ENCODE measurements around the gene HOXA5. TPM values are rescaled to one million over a fixed set of nuclear protein-coding genes. Genes with fewer than 3 reads are reported as not detected.

The HOXA5 gene
- not detected in 2 replicates for polyA plus RNA-seq (2014; cell fraction: cytosol; rRNA removed)
- not detected in 2 replicates for polyA plus RNA-seq (2014; cell fraction: nucleus; rRNA removed)

DNA sequence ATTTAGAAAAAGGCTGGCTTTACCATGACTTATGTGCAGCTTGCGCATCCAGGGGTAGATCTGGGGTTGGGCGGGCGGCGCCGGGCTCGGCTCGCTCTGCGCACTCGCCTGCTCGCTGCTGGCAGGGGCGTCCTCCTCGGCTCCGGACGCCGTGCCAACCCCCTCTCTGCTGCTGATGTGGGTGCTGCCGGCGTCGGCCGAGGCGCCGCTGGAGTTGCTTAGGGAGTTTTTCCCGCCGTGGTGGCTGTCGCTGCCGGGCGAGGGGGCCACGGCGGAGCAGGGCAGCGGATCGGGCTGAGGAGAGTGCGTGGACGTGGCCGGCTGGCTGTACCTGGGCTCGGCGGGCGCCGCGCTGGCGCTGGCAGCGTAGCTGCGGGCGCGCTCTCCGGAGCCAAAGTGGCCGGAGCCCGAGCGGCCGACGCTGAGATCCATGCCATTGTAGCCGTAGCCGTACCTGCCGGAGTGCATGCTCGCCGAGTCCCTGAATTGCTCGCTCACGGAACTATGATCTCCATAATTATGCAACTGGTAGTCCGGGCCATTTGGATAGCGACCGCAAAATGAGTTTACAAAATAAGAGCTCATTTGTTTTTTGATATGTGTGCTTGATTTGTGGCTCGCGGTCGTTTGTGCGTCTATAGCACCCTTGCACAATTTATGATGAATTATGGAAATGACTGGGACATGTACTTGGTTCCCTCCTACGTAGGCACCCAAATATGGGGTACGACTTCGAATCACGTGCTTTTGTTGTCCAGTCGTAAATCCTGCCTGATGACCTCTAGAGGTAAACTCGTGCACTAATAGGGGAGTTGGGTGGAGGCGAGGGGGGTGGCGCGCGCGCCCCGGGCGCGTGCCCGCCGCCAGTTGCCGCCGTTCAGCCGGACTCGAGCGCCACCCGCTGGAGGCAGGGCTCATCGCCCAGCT is at the start of gene HOXA5:
HOXA5 (minus strand) TSS at position 659 of the 927 bp plus-strand sequence; CDS start at position 585, 74 bp downstream.
- no peak for DNase-seq (ENCODE audit: low spot score)

DNA sequence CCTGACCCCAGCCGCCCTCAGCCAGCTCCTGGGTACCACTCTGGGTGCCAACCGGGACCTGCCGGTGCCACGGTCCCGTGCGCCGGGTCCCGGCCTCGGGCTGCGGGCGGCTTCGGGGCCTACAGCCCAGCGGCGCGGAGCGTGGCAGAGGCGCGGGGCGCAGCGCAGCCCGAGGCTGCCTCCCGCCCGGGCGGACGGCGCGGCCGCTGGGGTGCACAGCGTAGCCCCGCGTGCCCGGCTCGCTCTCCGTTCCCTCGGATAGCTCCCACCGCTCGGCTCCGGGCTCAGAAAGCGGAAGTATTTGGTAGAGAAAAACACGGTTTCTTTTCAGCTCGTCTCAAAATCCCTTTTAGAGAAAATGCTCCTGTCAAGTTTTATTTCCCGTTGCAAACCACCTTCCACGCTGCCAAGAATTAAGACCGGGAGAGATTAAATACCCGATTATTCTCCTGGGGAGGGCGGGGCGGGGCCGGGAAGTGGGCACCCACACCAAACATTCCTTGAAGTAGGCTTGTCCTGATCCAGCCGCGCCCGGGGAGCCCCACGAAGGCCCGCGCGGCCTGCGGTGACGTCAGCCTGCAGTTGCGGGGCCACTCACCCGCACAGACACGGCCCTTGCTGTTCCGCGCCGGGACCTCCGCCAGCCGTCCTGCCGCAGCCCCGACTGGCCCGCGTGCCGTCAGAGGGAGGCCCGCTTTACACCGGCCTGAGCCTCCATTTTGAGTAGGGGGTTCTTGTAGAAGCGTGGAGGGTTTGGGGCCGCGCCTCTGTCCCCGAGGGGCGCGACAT is 49.3 kb upstream of the HOXA5 start:
- no peak for DNase-seq (ENCODE audit: low spot score)

DNA sequence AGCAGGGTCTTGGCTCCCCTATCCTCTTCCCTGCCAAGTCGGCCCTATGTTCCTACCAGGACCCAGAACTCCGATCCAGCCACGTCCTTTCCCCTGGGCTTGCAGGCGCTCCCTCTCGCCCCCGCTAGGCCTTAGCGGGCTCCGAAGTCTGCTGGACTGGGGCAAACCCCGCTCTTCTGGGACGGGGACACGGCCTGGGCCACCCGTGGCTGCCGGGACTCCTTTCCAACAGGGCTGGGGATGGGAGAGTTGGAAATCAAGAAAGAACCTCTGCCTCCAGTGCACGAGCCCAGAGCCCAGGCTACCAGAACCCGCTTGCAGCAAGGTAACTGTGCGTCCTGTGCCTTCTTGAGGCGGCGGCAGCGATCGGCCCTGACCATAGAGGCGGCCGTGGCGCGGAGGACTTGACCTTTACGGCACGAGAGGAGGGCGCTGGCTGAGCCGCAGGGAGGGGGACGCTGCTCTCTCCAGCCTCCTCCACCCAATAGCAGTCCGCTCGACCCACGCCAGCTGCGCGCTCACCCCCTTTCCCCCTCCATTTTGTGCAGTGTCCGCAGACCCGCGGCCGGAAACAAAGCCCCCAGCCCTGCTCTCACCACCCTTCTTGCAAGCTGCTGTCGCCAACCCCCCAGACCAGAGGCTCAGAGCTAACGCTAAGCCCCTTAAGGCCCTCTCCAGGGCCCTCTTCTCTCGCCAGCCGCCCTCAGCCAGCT is 48.5 kb upstream of the HOXA5 start:
- DNase-seq (ENCODE audit: low spot score) = no peak

GRCh38 chr7:27191161-27191731 is 47.8 kb upstream of the HOXA5 start:
- DNase-seq (ENCODE audit: low spot score) = no peak

DNA sequence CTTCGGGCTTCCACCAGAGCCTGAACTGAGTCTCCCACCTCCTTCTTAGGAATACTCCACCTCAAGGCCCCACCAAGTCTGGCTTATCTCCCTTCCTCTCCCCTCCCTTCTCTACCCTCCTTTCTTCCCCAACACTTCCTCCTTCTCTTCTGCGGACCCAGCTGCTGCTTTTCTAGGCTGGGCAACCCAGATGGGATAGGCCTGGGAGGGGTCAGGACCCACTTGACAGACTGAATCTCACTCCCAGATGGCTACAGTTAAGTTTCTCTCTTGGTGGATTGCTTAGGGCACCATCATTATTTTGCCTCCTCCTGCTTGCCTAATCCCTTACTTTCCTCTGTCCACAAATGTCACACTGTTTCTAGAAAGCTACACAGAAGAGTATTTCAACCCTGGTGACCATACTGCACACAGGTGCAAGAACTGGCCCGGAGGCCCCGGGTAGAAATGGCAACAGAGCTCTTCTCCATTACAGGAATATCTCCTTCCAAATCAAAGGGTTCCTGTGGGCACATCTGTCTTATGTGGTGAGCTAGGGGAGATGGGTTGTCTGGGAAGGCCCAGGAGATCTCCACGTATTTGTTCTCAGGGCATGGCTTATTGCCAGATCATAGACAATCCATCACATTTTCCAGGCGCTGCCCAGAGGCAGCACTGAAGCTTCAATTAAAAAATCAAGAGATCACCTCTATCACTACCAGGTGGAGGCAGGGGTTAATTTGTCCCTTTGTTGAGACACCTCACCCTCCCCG is 46.7 kb upstream of the HOXA5 start:
- DNase-seq (ENCODE audit: low spot score) = no peak

DNA sequence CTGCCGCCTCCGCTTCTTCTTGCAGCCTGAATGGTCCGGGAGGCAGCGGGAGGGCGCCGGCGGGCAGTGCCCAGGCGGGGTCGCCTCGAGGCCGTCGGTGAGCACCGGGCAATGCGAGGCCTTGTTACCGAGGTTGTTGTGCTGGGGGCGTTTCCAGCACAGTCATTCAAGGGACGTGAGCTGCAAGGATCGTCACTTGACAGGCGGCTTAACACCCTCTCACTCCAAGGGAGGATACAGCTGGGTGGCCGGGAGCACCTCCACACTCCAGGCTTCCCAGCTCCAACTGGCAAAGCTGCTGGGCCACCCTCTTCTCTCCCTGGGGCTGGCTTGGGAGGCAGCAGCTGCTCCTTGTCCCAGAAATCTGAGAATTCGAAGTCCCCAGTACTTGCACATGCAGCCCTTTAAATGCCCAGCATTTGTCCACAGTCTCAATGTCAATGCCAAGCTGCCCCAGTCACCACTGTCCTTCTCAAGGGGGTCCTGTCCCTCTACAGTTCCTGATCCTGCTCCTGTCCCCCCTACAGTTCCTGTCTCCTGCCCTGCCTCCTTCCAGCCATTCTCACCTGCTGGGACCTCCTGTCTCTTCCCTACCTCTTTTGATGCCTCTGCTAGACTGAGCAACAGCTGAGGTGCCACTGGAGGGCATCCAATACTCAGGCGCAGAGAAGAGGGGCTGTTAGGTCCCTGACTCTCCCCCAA is 46.0 kb upstream of the HOXA5 start:
- DNase-seq (ENCODE audit: low spot score) = no peak

- DNase-seq (ENCODE audit: low spot score) = no peak
Observed at GRCh38 chr7:27188386-27189294, 45.2 kb upstream of the HOXA5 start.

DNA sequence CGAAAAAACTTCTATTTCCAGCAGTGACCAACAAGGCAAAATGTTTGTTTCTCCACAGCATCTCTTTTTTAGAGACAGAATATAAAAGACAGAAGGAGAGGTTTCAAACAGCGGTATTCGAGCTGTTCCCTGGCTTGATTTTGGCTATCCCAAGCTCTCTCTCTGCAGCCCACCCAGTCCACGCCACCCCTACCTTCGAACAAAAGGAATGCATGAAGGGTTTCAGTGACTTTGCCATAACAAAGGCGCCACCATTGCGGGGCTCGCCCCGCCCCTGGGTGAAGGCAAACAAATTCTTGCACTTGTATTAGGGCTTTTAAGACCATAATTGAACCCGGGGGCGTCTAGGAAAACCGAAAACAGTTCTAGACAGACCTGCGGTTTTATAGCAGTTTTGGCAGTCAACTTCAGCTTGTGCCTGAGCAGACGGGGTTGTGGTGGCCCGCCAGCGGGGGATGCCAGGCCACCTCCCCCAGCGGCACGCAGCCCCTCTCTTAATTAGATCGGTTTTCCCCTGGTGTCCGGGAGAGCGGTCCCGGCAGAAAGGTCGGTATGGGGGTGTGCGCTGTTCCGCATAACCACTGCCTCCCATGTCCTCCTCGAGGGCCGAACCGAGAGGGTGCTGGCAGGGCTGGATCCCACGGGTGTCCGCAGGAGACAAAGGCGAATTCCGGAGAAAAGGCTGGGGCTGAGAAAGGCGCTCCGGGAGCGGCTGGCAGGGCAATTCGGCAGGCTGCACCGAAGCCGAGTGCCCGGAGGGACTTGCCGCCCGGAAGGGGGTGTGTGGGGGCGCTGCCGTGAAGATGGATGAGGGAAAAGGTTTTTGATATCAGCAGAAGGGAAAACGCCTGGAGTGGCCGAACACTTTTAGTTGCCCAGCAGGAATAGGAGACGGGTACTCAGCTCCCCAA is 44.2 kb upstream of the HOXA5 start:
- no peak for DNase-seq (ENCODE audit: low spot score)

DNA sequence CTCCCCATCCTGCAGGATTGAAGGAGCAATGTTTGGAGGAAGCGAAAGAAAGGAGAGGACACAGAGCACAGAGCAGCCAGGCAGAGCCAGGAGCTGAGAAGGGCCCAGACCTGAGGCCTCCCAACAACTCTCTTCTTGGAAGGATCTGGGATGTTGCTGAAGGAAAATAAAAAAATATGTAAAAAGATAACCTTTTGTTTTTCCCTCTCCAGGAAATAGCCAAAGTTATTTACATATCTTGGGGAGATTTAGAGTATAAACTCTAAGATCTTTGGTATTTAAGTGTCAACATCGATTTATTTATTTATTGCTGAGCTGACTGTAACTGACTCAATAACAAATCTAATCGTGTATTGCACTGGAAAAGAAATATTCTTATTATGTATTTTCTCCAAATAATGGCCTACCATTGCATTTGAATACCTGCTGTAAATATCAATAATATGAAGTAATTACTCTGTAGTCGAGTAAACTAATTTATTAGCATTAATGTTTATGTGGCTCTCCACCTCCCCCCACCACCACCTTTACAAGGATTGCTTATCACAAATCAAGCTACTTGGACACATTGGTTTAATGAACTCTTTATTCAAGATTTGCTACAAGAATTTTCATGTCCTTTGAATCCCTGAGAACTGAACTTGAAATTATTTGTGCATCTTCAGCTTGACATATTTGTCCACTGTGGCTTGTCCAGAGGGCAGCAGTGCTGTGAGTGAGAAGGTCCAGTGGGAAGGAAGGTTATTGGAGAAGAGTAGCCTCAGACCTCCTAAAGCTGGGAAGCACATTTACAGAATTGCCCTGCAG is 43.4 kb upstream of the HOXA5 start:
- DNase-seq (ENCODE audit: low spot score) = no peak

DNA sequence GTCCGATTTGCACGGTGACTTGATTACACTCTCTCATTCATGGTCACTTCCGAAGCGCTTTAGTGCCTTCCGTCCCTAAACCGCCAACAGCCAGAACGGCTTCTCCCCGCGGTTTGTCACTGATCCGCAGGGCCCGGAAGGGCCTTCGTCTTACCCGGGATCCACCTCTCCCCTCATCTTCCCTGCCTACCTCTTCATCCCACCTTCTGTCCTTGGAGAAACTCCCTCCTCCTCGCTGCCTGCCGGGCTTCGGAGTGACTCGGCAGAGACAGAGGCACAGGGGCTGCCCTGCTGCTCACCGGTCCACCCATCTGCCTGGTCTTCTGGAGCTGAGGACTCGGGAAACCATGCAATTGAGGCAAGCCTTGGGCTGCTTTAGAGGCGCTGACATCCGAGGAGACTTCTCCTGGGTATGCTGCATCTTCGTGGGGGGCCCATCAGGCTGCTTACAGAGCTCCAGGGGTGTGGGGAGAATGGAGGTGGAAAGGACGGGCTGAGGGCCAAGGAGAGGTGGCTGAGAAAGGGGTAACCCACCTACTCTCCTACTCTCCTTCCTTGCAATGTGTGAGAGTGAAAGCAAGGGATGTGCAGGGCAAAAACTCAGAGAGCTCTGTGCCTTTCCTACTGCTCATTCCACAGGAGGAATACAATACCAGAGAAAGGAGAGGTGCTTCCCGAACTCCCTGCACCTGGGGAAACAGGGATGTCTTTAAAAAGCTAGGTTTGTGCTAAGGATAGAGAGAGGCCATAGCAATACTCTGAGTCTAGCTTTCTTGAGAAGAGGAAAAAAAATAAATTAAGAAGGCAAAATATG is 42.6 kb upstream of the HOXA5 start:
- no peak for DNase-seq (ENCODE audit: low spot score)

GRCh38 chr7:27185013-27185853 is 41.8 kb upstream of the HOXA5 start, which contains the start of gene HOXA11:
Gene HOXA11 (minus strand): TSS chr7:27185232. CDS start chr7:27185144, 88 bp downstream.
- DNase-seq (ENCODE audit: low spot score) = no peak

DNA sequence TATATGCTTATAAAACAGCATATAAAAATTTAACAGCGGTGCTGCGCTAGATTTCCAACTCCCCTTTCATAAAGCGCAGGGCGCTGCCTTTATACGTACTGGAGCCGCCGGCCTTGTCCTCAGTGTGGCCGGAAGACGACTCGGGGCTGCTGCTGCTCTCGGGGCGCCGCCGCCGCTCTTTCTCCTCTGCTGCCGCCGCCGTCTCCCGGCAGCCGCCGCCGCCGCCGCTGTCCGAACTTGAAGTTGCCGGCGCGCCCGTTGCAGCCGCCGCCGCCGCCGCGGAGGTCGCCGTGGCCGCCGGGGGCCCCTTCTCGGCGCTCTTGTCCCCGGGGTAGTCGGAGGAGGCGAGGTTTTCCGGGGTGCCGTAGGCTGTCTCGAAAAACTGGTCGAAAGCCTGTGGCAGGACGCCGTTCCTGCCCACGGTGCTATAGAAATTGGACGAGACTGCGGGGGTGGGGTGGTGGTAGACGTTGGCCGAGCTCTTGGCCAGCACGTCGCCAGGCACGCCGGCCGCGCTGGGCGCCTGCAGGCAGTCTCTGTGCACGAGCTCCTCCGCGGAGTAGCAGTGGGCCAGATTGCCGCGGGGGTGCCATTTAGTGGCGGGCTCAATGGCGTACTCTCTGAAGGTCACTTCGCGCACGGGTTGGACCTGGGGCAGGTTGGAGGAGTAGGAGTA is 41.0 kb upstream of the HOXA5 start:
- DNase-seq (ENCODE audit: low spot score) = no peak

- no peak for DNase-seq (ENCODE audit: low spot score)
Observed at GRCh38 chr7:27183682-27184336, 40.3 kb upstream of the HOXA5 start.
